ENCODE results near the gene SMC4. TPM values are rescaled to one million over a fixed set of nuclear protein-coding genes. Genes with fewer than 3 reads are reported as not detected.

The SMC4 gene
- total and polyA plus RNA-seq, 2 of the 8 experiments (the other 6 are each of a cell fraction or from before 2014, with no cell fraction given) = 26.6 to 118 TPM

DNA sequence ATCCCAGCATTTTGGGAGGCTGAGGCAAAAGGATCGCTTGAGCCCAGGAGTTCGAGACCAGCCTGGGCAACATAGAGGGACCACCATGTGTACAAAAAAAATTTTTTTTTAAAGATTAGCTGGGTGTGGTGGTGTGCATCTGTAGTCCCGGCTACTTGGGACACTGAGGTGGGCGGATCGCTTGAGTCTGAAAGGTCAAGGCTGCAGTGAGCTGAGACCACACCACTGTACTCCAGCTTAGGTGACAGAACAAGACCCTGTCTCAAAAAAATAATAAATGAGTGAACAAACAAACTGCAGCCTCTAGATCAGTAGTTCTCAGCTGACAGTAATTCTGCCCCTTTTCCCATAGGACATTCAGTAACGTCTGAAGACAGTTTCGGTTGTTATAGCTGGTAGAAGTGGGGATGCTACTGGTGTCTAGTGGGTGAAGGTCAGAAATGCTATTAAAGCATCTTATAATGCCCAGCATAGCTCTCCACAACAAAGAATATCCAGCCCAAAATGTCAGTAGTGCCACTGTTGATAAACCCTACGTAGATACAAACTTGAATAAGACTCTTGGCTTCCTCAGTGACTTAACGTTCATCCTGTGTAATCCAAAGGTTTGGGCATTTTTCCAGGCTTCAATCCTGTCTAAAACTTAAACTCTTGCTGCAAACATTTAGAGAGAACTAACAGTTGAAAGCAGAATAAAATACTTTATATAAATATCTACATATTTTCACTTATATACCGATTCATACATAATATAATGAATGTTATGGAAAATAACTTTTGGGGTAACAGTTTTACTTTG is 10.6 kb downstream of the SMC4 start:
- Histone ChIP-seq H3K56ac (replicated peaks; ENCODE audit: insufficient read length, low read depth, low read length) (no peak overlapping the region), H3K18ac (ENCODE audit: extremely low read depth, low read length) (no peak overlapping the region), H3K9ac (replicated peaks in 1 of 4; ENCODE audit: extremely low read depth in 1 of 4, low read depth in 3 of 4, low read length in 3 of 4) (no peak overlapping the region), H3K4me2 (ENCODE audit: insufficient read depth in 1 of 2, low read depth in 2 of 2, low read length in 2 of 2) (no peak overlapping the region), H3K4ac (replicated peaks; ENCODE audit: insufficient read length, low read depth, low read length) (no peak overlapping the region), H3K27me3 (replicated peaks in 1 of 4; ENCODE audit: control insufficient read depth in 3 of 4, extremely low read depth in 1 of 4, insufficient read depth in 3 of 4, low read length in 3 of 4) (no peaks in the 10 kb centered on the region), H2BK5ac (ENCODE audit: low read depth, low read length) (no peak overlapping the region), H3K4me1 (replicated peaks in 1 of 4; ENCODE audit: control insufficient read depth in 3 of 4, insufficient read depth in 4 of 4, low read length in 3 of 4) (no peaks in the 10 kb centered on the region), H3K23ac (ENCODE audit: insufficient read length) (no peak overlapping the region), H4K5ac (ENCODE audit: insufficient read length, low read depth, low read length) (no peak overlapping the region), H2BK20ac (ENCODE audit: low read length) (no peak overlapping the region), H2AK5ac (ENCODE audit: low read depth, low read length) (no peak overlapping the region), H3K36me3 (ENCODE audit: control insufficient read depth in 2 of 4, insufficient read depth in 4 of 4, low read length in 3 of 4) (peaks cover 8 to 82% (median 17%) of the 10 kb centered on the region in 4 experiments), H3K27ac (ENCODE audit: low read depth, low read length) (no peak overlapping the region), H2BK120ac (replicated peaks; ENCODE audit: low read depth, low read length) (no peak overlapping the region), H2AFZ (ENCODE audit: low read length) (no peak overlapping the region), H3K79me1 (ENCODE audit: low read depth, low read length) (no peaks in the 10 kb centered on the region), H3K79me2 (ENCODE audit: control insufficient read depth in 1 of 2, insufficient read depth in 2 of 2, low read length in 2 of 2) (peaks cover 0 to 39% of the 10 kb centered on the region in 2 experiments; a peak in 2 of 4 replicates), H3K14ac (ENCODE audit: insufficient read length) (no peak overlapping the region), H2BK15ac (ENCODE audit: low read length) (no peak overlapping the region), H4K91ac (replicated peaks; ENCODE audit: insufficient read length, low read length) (no peak overlapping the region), H3K9me3 (ENCODE audit: insufficient read depth in 2 of 2, low read depth in 1 of 2, low read length in 1 of 2) (no peaks in the 10 kb centered on the region), H3K4me3 (ENCODE audit: extremely low read depth in 1 of 4, insufficient read depth in 2 of 4, low read depth in 3 of 4, low read length in 4 of 4) (no peak overlapping the region), H4K8ac (ENCODE audit: extremely low read depth, insufficient read depth, low read length) (no peak overlapping the region), H3K23me2 (ENCODE audit: low read depth, low read length) (no peaks in the 10 kb centered on the region), H2BK12ac (ENCODE audit: low read depth, low read length) (no peak overlapping the region), H4K20me1 (replicated peaks in 1 of 2; ENCODE audit: control insufficient read depth in 1 of 2, insufficient read depth in 2 of 2, low read length in 2 of 2) (peaks cover 3 to 7% of the 10 kb centered on the region in 2 experiments)
- FAIRE-seq = no peak
- CTCF ChIA-PET (ENCODE audit: partially characterized antibody) = interaction anchor here (1.2 to 1.5 kb wide), 2 partner anchors 25 to 382 kb away, joined by 4 read pairs; no protein-coding TSS in a partner anchor
- TF ChIP-seq SUZ12 (IDR thresholded peaks at IDR 0.05; ENCODE audit: low read length) (no peak), TAF1 (IDR thresholded peaks at IDR 0.05; ENCODE audit: low read depth, low read length) (no peak), RAD21 (IDR thresholded peaks at IDR 0.05 in 1 of 2, conservative IDR thresholded peaks at IDR 0.05 in 1 of 2; ENCODE audit: low read depth in 2 of 2, low read length in 2 of 2) (no peak), KDM5A (IDR thresholded peaks at IDR 0.05; ENCODE audit: low read length) (no peak), CREB1 (IDR thresholded peaks at IDR 0.05) (no peak), ATF2 (IDR thresholded peaks at IDR 0.05; ENCODE audit: low read length) (no peak)
- no peak for DNase-seq (ENCODE audit: low read depth in 1 of 2, low spot score in 2 of 2)
- POLR2A ChIA-PET (ENCODE audit: partially characterized antibody) = interaction anchor here (0.7 to 1.5 kb wide), 5 partner anchors 8 to 50 kb away, joined by 3 to 8 read pairs (median 3); partner anchors contain the start of gene SMC4
- WGBS, 2 experiments (ENCODE audit: extremely low coverage in 1 of 2, insufficient coverage in 1 of 2, insufficient read length in 1 of 2, insufficient replicate concordance in 2 of 2, low coverage in 1 of 2, low lambda C conversion rate in 2 of 2, missing lambda C conversion rate in 1 of 2) = 96% methylated on average over 10 of the region's 10 CpGs; no CpG with 5 or more reads in 1 of the 2 experiments
